Measurements from ENCODE around the gene ZNF362.

DNA sequence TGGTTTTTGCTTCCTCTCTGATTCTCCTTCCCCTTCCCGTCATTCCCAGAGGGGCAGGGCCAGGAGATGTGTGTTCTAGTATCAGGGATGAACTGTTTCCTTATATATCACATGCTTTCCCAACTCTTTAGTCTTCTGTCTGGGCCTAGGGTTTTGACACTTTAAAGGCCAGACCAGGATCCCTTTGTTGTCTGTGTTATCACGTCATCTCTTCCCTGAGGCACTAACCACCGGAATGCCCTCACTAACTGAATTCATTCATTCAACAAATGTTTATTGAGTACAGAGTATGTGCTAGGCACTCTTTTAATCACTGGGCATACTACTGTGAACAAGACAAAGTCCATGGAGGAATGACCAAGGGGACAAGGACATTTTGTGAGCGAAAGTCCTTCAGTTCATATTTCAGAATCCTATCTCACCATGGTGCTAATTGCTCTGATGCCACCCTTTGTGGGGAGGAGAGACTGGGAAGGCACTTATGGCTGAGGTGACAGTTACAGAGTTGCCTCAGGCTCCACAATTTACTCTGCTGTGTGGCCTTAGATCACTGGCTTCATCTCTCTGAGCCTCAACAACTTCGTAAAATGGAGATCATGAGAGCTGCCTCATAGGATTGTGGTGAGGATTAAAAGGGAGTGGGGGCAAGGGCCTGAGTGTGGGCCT is 12.0 kb upstream of the ZNF362 start:
- TF ChIP-seq, protein P1, sequence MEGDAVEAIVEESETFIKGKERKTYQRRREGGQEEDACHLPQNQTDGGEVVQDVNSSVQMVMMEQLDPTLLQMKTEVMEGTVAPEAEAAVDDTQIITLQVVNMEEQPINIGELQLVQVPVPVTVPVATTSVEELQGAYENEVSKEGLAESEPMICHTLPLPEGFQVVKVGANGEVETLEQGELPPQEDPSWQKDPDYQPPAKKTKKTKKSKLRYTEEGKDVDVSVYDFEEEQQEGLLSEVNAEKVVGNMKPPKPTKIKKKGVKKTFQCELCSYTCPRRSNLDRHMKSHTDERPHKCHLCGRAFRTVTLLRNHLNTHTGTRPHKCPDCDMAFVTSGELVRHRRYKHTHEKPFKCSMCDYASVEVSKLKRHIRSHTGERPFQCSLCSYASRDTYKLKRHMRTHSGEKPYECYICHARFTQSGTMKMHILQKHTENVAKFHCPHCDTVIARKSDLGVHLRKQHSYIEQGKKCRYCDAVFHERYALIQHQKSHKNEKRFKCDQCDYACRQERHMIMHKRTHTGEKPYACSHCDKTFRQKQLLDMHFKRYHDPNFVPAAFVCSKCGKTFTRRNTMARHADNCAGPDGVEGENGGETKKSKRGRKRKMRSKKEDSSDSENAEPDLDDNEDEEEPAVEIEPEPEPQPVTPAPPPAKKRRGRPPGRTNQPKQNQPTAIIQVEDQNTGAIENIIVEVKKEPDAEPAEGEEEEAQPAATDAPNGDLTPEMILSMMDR (IDR thresholded peaks at IDR 0.05) = no peak
- TF ChIP-seq POLR2AphosphoS5 (IDR thresholded peaks at IDR 0.05; ENCODE audit: insufficient read depth in 1 of 2, low read depth in 1 of 2) (no peak), POLR2A (IDR thresholded peaks at IDR 0.05) (no peak)
